B cell (primary cell): ENCODE results near the gene DNMBP.

Source experiments
- EZH2 ChIP-seq: IDR thresholded peaks from 2 replicates; pipeline ENCODE4 v1.6.1; 2012; ENCODE audit warnings: borderline replicate concordance, low read depth, mild to moderate bottlenecking, moderate library complexity, low read length; ENCODE audit not compliant: insufficient read depth, poor library complexity, severe bottlenecking
- TF ChIP-seq, protein P1 (sequence below): fragments of 200-600 bp; IDR thresholded peaks from one replicate; pipeline ENCODE4 v1.8.0; 2022; ENCODE audit warnings: antibody characterized with exemption, mild to moderate bottlenecking

- TF ChIP-seq, protein P1, sequence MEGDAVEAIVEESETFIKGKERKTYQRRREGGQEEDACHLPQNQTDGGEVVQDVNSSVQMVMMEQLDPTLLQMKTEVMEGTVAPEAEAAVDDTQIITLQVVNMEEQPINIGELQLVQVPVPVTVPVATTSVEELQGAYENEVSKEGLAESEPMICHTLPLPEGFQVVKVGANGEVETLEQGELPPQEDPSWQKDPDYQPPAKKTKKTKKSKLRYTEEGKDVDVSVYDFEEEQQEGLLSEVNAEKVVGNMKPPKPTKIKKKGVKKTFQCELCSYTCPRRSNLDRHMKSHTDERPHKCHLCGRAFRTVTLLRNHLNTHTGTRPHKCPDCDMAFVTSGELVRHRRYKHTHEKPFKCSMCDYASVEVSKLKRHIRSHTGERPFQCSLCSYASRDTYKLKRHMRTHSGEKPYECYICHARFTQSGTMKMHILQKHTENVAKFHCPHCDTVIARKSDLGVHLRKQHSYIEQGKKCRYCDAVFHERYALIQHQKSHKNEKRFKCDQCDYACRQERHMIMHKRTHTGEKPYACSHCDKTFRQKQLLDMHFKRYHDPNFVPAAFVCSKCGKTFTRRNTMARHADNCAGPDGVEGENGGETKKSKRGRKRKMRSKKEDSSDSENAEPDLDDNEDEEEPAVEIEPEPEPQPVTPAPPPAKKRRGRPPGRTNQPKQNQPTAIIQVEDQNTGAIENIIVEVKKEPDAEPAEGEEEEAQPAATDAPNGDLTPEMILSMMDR, result no peak
- TF ChIP-seq EZH2, result no peak
These were observed 24.1 kb upstream of the DNMBP start for GRCh38 chr10:100033766-100034418.
